ENCODE measurements around the gene ABCC9. TPM values are rescaled to one million over a fixed set of nuclear protein-coding genes. Genes with fewer than 3 reads are reported as not detected.

The ABCC9 gene
- total RNA-seq, 1 experiment from 2014 or later, result not detected

- no peak overlapping the region for H3K9ac ChIP-seq (ENCODE audit: extremely low read depth, insufficient read length, low read length)
- H4K91ac ChIP-seq (ENCODE audit: insufficient read length, low read depth, low read length), result no peak overlapping the region
- no peaks in the 10 kb centered on the region for H3K79me1 ChIP-seq (ENCODE audit: insufficient read depth, low read depth, low read length, poor library complexity, severe bottlenecking)
- no peaks in the 10 kb centered on the region for H3K79me2 ChIP-seq (ENCODE audit: insufficient read depth, low read length)
- no peaks in the 10 kb centered on the region for H3K9me3 ChIP-seq (ENCODE audit: control insufficient read depth, low read depth, low read length)
- peaks cover 14 to 17% of the 10 kb centered on the region in 2 experiments for H3K4me1 Mint-ChIP-seq
- H3K4me1 ChIP-seq (ENCODE audit: insufficient read depth, low read length), result no peaks in the 10 kb centered on the region
- H2BK120ac ChIP-seq (ENCODE audit: low read depth, low read length, poor library complexity, severe bottlenecking), result no peak overlapping the region
- H3K4me2 ChIP-seq (ENCODE audit: insufficient read depth, insufficient read length, low read length), result peak overlapping the region; percentile 95
- no peak overlapping the region for H3K4ac ChIP-seq (ENCODE audit: low read depth, low read length)
- peak overlapping the region; percentile 52 for H2AFZ ChIP-seq (ENCODE audit: low read length)
- H3K23me2 ChIP-seq (ENCODE audit: insufficient read length, low read depth, low read length, poor library complexity, severe bottlenecking), result peaks cover 15% of the 10 kb centered on the region
- H3K27me3 ChIP-seq (ENCODE audit: insufficient read depth, low read length), result peaks cover 12% of the 10 kb centered on the region; the same call in 1 of the 2 replicates
- H3K18ac ChIP-seq (ENCODE audit: insufficient read length, low read depth, low read length), result no peak overlapping the region
- H2BK12ac ChIP-seq (ENCODE audit: insufficient read length, low read depth, low read length), result no peak overlapping the region
- no peak overlapping the region for H3T11ph ChIP-seq (ENCODE audit: low read length)
- H2BK5ac ChIP-seq (ENCODE audit: insufficient read length, low read length), result no peak overlapping the region
- WGBS (ENCODE audit: extremely low coverage, insufficient read length, low lambda C conversion rate), result no CpG with 5 or more reads among the region's 51 CpGs
- no peak overlapping the region for H2AK5ac ChIP-seq (ENCODE audit: insufficient read length, low read length)
- no peak overlapping the region for H3K56ac ChIP-seq (ENCODE audit: insufficient read length, low read depth, low read length)
- no peak overlapping the region for H3K27ac ChIP-seq (ENCODE audit: insufficient read length, low read depth, low read length)
- H2BK15ac ChIP-seq (ENCODE audit: low read depth, low read length), result no peak overlapping the region
- H3K36me3 Mint-ChIP-seq (ENCODE audit: insufficient read depth in 1 of 3, low read depth in 3 of 3), result no peaks in the 10 kb centered on the region; a peak in 1 of 7 replicates
- H2BK20ac ChIP-seq (ENCODE audit: low read depth, low read length, poor library complexity, severe bottlenecking), result no peak overlapping the region
- H3K27ac Mint-ChIP-seq, result no peak overlapping the region
- 0 out of 2 replicates have a peak overlapping the region, but pooled peaks have one; percentile 78 for H3K14ac ChIP-seq (ENCODE audit: insufficient read depth, low read length)
- H4K20me1 ChIP-seq (ENCODE audit: control insufficient read depth, insufficient read depth, insufficient read length), result no peaks in the 10 kb centered on the region
- peaks cover 79% of the 10 kb centered on the region for H3K27me3 Mint-ChIP-seq (ENCODE audit: low read depth)
- H3K9me3 Mint-ChIP-seq, result no peaks in the 10 kb centered on the region; a peak in 1 of 5 replicates
- peak; percentile 68 for TF ChIP-seq CTCF (conservative IDR thresholded peaks at IDR 0.05)
- H3K4me3 Mint-ChIP-seq, result peak overlapping the region; percentile 56 to 88
- no peak overlapping the region for H3K23ac ChIP-seq (ENCODE audit: insufficient read length, low read depth, low read length)
- DNase-seq, result peak; percentile 75
- H4K5ac ChIP-seq (ENCODE audit: insufficient read length, low read depth, low read length), result no peak overlapping the region
- H4K8ac ChIP-seq (replicated peaks; ENCODE audit: insufficient read length, low read depth, low read length), result no peak overlapping the region
Measured at GRCh38 chr12:21941506-21942376, 515 bp upstream of the ABCC9 start.

All from H9 (cell line).